Activated CD8-positive, alpha-beta memory T cell treated with anti-CD3 and anti-CD28 coated beads, Interleukin-2, amount 50 U/mL, for 48 hours (primary cell): ENCODE measurements around the gene BUB3.

Source experiments
- DNase-seq: peaks from one replicate; pipeline ENCODE4 v3.0.0-alpha.2; 2020

BUB3 gene, protein sequence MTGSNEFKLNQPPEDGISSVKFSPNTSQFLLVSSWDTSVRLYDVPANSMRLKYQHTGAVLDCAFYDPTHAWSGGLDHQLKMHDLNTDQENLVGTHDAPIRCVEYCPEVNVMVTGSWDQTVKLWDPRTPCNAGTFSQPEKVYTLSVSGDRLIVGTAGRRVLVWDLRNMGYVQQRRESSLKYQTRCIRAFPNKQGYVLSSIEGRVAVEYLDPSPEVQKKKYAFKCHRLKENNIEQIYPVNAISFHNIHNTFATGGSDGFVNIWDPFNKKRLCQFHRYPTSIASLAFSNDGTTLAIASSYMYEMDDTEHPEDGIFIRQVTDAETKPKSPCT

DNA sequence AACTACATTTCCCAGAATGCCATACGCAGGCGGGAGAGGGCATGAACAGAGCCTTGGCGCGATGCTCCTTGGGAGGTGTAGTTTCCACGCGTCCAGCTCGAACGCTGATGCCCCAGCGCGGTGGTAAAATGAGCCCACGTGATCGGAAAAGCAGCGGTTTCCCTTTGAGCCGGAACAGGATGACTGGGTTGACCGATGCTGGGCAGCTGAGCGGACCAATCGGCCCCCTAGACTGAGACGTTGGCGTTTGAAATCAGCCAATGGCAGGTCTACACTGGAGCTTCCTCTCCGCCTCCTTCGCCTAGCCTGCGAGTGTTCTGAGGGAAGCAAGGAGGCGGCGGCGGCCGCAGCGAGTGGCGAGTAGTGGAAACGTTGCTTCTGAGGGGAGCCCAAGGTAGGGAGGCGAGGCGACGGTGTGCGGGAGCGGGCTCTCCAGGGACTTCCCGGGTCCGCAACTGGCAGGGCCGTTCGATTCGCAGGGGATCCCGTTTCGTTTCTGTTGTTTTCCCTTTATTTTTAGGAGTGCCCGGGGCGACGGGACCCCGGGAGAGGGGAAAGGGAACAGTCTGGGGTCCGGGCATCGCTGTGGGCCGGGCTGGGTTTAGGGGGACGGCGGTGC, at the start of gene BUB3:
BUB3 (plus strand) TSS at position 311 of the 619 bp plus-strand sequence. CDS start 516 bp downstream, outside the sequence.
- DNase-seq, result peak; percentile 92

DNA sequence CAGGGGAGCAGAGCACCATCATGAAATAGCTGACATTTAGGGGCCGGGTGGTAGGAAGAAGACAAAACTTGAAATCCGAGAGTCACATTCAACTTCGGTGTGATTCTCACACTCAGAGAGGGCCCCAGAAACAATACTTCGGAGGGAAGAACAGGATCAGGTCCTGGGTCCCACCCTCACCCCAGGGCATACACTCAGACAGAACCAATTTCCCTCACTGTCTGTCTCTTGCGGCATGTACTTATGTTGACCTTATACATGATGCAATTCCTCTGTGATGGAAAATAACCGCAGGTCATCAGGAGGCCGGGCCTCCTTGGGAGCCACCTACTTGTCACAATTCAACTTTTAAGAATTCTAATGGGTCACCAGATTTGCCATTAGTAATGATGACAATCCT, 44.7 kb upstream of the BUB3 start:
- no peak for DNase-seq

DNA sequence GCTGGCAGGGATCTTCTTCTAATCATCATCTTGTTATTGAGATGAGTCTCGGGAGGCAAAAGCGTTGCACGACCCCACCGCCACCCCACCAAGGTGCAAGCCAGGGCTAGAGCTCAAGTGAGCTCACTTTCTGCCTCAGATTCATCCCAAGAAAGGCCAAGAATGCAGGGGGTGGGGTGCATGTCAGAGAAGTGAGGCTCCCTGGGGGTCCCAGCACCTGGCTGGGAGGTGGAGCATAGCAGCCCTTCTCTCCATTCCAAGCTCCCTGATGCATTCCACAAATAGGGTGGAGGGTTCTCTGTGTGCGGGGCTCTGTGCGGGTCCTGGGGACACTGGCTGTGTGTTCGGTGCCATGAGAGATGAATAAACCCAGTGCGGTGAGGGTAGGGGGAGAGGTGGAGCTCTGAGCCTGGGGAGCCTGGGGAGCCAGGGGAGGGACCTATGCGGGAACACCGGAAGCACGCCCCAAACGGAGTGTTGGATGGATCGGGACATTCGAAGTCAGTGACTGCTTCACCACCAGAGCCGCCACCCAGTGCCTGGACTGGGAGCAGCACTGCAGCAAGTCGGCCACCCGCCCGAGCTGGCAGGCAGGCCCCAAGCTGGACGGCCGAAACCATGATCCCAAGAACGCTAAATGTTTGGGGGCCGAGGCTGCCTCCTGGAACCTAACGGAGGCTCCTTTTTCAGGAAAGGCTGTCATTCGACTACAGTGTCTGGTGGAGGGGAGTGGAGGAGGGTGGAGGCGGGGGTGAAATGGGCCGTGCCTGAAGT, 36.4 kb upstream of the BUB3 start:
- no peak for DNase-seq

DNA sequence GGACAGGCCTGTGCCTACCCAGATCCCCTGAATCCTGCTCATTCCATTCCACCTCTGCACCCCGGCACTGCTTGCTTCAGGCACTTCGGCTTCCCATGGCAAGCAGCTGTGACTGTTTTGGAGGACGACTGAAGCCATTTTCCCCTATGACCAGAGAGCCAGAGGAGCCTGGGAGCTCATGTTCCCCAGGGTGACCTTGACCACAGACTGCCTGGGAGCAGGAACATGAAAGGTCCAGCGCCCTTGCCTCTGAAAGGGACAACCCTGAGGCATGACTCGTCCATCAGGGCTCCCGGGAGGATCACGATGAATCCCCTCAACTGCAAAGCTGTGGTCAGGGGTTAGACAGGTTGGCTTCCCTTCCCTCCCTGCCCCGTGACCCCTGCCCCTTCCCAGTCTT, 35.1 kb upstream of the BUB3 start:
- no peak for DNase-seq

DNA sequence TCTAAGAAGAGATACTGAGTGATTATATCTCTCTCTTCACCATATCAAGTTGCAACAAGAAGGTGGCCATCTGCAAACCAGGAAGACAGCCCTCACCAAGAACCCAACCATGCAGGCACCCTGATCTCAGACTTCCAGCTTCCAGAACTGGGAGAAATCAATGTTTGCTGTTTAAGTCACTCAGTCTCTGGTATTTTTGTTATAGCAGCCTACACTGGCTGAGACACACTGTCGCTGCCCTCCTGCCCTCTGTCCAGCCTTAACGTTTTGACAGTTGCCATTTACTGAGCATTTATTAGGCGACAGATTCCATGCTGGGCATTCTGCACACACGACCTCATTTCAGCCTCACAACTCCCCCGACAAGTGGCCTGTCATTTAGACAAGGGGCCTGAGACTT, 28.0 kb upstream of the BUB3 start:
- no peak for DNase-seq

DNA sequence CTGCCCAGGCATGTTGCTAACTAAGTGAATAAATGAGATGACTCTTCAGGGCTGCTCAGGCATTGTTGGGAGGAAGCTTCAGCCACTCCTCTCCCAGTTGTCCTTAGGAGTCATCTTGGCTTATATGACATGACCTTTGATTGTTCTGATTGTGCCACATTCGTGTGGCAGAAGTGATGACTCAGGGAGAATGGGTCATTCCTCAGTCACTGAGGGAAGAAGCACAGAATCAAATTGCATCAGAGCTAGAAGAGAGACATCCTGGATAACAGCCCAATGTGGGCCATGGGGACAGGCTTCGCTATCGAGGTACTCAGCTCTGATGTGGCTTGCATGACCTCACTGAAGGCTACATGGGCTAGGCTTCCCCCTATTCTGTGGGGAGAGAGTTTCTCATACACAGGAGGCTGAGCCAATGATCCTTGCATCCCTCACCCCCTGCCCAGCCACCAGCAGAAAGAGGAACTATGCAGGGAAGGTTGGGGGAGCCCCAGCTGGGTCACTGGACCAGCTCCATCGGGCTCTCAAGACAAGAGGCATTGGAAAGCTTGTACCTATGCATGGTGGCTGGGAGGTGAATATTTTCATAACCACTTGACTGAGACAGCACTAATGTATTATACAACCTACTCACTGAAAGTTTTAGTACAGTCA, 24.5 kb upstream of the BUB3 start:
- no peak for DNase-seq

DNA sequence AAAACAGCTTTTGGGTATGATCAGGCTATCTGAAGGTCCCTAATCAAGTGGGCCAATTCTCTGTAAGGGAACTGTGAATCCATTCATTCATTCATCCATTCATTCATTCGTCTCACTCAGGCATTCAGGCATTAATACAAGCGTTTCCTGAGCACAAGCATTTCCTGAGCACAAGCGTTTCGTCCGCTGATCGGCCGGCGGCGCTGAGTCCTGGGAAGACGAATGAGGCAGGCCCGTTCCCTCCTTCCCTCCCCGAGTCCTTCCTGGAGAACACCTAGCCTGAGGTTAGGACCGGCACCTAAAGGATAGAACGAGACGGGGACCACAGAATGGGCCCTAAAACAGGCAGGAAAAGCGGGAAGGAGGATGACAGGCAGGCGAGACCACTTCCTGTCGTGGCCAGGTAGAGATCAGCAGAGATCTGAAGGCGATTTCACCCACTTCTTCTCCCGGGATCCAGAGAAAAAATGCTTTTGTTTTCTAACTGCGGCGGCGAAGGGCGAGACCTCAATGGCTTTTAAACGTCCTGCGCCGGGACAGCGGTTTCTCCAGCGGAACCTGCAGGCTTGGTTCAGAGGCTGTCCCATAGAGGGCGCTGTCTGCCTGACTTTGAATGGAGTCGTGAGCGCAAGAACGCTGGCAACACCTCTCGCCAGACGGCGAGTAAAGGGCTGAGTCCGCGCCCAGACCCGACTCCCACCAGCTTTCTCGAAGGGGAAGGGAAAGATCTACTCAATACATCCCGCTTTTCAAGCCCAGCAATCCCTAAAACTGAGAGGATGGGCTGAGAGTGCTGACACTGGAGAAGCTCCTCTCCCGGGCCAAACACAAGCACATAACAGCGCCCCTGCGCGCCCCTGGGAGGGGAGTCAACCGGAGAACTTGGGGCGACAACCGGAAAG, 21.4 kb upstream of the BUB3 start:
- peak; percentile 93 for DNase-seq

DNA sequence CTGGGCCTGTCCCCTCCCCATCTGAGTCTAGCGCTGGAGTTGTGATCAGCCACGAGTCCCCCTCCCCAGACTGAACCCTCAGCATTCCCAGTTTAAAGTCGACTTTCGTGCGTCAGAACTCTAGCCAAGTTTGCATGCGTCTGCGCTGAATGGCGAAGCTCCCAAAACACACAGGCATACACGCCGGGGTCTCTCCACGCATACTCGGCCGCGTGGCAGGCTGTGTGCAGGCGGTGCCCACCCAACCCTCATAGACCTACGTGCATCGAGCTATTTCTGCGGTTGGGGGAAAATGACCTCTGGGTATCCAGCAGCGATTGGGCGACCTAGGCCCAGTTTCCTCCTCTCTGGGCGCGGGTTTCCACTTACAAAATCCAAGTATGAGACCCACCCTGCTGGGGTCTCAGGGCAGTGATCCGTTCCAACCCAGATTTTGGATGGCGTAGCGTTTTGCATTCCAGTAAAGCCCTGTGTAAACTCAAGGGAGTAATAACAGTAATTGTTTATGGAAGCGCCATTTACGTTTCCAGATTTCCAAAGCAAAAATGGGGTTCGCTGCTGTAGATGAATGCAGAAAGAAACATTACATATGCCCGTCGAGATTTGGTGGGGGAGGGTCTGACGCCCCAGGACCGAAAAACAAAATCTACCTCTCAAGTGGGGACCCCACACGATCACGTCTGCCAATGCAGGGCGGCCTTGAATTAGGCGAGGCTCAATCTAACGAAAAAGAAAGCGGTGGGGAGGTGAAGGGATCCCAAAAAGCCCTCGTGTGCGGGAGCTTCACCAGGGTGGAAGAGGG, 20.5 kb upstream of the BUB3 start:
- DNase-seq, result no peak

DNA sequence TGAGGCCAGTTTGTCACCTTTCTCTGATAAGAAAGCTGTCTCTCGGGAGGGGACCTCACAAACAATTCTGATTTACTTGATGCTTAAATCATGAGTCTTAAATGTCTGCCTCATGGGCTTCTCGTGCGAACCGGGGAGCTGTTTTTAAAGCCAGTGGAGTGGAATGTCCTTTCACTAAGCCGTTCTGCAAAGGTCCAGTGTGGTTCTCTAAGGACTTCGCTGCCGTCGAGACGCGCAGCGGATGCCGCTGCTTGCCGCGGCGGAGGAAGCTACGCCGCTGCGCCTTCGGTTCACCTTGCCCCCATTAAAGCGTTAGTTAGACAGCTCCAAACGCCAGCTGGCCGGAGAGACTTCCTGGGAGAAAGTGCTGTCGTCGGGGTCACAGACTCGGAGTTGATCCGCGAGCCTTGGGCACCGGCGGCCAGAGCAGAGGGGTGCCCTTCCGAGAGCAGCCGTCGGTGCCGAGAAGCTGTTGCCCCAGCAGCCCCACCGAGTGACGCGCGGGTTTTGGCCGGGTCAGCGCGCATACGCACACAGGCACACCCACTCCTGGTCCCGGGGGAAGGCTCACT, 19.8 kb upstream of the BUB3 start:
- peak; percentile 63 for DNase-seq

DNA sequence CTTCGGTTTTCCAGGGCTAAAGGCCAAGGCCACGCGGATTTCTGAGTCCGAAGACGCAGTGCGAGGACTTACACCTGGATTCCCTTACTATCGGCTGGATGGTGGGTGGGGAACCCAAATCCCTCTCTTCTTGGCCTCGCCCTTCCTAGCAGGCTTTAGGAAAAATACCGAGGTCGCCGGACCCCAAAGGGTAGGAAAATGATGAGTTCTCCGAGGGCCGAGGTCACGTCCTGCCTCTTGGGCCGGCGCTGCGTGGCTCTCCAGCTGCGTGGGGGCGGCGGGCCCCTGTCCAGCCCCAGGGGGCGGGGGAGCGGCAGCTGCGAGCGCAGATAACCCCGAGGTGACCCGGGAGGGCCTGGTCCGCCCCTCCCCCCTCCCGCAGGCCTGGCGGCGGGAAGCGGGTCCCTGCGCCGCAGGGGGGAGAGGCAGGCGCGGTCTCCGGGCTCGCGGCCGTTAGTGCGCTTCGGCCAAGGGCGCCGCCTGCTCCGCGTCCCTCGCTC, 19.2 kb upstream of the BUB3 start:
- no peak for DNase-seq

DNA sequence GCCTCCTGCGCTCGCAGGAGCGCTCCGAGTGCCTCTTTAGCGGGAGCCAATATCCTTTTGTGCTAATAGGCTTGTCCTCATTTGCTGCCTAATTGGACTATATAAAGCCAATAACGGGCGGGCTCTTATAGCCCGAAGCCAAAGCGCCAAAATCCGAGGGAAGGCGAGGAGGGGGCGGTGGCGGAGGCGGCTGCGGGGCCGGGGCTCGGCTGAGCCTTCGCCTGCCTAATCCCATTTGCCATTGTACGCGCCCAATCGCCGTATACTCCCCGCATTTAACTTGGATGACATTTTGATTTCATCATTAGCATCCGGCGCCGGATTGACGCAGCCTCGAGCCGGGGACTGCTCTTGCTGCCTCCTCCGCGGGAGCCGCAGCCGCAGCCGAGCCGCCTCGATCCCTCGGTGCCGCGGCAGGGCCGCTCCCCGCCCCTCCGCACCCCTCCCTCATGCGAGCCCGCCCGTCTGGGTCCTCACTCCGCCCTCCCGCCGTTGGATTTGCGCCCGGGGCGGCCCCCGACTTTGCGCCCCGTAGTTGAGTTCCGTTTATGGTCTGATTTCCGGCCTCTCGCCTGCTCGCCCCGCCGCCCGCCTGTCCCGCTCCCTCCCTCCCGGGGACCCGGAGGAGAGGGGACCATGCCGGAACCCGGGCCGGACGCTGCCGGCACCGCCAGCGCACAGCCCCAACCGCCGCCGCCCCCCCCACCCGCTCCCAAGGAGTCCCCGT, 18.6 kb upstream of the BUB3 start, which contains the start of gene HMX3:
HMX3 (plus strand) TSS at position 556 of the 727 bp plus-strand sequence; CDS start at position 637, 81 bp downstream.
- peak; percentile 76 for DNase-seq

DNA sequence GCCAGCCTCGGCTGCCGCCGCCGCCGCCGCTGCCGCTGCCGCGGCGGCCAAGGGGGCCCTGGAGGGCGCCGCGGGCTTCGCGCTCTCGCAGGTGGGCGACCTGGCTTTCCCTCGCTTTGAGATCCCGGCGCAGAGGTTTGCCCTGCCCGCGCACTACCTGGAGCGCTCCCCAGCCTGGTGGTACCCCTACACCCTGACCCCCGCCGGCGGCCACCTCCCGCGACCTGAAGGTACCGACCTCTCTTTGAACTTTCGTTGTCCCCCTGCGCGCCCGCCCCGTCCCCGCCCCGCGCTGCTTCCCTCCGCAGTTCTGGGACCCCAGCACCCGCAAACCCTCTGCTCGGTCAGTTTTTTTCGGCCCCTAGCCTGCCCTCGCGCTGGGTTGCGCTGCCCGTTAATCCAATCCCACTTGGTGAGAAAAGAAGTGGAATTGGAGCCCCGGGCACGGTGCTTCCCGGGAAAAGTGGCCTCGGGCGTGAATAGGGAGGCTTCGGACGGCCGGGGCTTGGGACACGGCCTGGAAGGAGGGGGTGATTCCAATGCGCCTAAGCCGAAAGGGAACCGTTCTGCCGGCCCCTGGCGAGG, 17.9 kb upstream of the BUB3 start:
- peak; percentile 62 for DNase-seq

DNA sequence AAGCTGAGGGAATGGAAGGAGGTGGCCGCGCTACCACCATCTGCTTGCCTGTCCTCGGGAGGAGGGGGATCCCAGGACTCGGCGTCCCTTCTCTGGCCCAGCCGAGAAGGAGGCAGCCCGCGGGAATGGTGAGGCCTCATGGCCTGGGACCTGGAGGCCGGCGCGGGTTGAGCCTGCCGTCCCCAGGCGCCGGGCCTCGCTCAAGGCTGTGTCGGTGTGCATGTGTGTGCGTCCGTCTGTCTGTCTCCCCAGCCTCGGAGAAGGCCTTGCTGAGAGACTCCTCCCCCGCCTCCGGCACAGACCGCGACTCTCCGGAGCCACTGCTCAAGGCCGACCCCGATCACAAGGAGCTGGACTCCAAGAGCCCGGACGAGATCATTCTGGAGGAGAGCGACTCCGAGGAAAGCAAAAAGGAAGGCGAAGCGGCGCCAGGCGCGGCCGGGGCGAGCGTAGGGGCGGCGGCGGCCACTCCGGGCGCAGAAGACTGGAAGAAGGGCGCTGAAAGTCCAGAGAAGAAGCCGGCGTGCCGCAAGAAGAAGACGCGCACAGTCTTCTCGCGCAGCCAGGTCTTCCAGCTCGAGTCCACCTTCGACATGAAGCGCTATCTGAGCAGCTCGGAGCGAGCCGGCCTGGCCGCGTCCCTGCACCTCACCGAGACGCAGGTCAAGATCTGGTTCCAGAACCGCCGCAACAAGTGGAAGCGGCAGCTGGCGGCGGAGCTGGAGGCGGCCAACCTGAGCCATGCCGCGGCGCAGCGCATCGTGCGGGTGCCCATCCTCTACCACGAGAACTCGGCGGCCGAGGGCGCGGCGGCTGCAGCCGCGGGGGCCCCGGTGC, 17.2 kb upstream of the BUB3 start:
- peak; percentile 70 for DNase-seq

DNA sequence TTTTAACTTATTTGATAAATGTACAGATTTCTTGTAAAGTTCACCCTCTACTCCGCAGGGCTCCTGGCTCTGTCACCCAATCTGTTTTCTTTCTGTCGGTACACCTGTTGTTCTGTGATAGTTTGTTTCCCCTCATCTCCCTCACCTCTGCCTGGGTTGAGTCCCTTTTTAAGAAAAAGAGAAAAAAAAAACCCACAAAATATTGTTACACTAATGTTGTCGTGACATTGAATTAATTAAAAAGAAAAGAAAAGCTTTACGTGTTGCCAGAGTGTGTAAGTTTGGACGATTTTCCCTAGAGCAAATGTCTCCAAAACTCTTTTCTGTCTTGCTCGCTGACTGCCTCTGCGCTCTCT, 15.1 kb upstream of the BUB3 start:
- DNase-seq, result no peak

DNA sequence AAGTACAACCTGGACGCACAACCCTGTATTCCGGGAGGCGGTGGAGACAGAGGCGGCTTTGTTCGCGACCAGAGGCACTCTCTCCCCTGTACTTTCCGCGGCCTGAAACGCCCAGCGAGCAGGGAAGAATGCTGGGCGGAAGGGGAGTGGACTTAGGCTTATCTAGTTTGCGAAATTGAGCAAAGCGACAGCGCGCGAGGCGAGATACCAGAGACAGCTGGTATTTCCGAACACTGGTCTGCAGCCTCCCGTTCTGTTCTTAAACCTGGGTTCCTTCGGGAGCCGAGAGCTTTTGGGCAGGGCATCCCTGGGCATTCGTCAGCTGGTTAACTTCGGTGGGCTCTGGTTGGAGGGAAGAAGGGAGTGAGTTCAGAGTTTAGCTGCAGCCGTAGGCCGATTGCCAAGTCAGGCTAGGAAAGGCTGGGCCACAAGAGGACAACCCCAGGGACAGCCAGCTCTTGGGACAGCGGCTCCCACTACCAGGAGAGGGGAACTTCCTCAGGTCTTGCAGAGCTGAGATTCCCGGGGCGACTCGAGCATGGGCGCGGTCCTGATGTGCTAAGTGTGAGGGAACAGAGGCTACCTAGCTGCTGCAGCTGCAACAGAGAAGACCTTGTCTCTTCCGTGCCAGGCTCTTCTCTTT, 14.6 kb upstream of the BUB3 start:
- DNase-seq, result peak; percentile 59

DNA sequence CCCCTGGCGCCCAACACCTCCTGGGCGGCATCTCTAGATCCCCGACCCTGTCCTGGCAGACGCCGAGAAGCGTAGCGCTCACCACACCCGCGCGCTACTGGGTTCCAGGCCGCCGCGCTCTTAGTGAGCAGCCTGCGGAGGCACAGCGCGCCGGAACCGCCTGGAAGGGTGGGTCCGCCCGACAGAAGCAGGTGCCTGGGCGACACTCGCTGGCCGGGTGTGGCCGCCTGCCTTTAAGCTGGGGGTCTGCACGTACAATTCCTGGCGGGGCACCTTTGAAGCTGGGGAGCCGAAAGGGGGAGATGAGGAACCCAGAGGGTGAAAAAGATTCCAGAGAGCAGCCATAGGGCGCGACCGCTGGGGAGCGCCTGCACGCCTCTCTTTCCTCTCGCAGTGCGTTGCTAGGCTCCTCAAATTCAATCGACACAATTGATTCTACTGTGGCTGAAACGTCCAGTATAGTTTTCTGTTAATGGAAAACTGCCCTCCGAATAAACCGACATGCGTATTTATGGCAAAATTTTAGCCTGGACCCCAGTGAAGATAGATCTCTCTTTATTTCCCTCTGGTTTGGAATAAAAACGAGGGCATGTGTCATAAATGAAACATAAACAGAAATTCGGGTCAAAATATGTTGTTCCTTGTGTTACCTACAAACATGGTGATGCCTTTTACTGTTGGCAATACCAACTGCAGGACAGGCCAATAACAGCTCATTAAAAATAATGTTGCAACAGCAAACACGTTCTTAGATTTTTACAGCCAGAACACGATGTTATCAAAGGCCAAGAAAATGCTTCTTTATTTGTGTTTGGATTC, 13.8 kb upstream of the BUB3 start:
- peak; percentile 65 for DNase-seq

DNA sequence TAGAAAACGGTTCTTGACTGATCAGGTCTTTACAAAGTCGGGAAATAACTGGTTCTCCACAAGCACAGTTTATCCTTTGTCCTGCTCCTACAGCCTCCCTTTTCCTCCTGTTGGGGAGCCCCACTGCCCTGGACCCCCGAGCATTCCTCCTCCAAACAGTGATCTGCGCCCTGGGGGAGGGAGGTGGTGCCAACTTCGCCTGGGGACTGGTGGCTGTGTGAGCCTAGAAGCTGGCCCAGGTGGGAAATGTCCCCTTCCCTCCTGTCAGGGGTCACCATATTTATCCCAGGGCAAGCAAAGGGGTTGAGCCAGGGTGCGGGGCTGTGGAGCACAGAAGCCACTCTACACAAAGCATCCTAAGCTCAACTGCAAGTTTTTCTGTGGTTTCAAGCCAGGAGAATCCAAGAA, 13.2 kb upstream of the BUB3 start:
- DNase-seq, result no peak
